C4-2B (cell line): ENCODE data around the gene COL9A3.

Experiments used
- CTCF ChIP-seq: fragments of 450-650 bp; conservative IDR thresholded peaks from 2 replicates; pipeline ENCODE4 v1.5.1; 2017; ENCODE audit warnings: mild to moderate bottlenecking
- ZFX ChIP-seq: fragments of 450-650 bp; IDR thresholded peaks from 2 replicates; pipeline ENCODE4 v1.6.1; 2017

DNA sequence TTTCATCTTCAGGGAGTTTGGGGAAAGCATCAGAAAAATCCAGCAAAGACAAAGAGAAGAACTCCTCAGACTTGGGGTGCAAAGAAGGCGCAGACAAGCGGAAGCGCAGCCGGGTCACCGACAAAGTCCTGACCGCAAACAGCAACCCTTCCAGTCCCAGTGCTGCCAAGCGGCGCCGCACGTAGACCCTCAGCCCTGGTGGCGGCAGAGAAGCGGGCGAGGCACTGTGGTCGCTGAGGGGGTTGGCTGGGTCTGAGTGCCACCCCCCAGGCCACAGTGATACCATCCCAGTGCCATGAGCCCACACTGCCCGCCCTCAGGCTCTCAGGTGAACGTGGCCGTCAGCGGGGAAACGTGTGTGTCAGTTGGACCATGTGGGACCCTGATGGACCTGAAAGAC is 17.4 kb upstream of the COL9A3 start:
- TF ChIP-seq CTCF: no peak
- TF ChIP-seq ZFX: no peak
